ENCODE results near the gene KLHL33.

KLHL33 gene

GRCh38 chr14:20413744-20414082, 22.3 kb downstream of the KLHL33 start:
- Mint-ChIP-seq H3K4me3 (peak overlapping the region; percentile 96 to 97), H3K27ac (peak overlapping the region; percentile 98), H3K36me3 (peaks cover 6 to 16% of the 10 kb centered on the region in 2 donors), H3K27me3 (no peaks in the 10 kb centered on the region), H3K4me1 (peaks cover 28 to 57% of the 10 kb centered on the region in 2 donors), H3K9me3 (no peaks in the 10 kb centered on the region)
- ATAC-seq (replicated peaks) = peak; percentile 52 to 56
- DNase-seq = no peak

GRCh38 chr14:20412876-20413743, 22.9 kb downstream of the KLHL33 start, which contains the start of gene TEP1:
Gene TEP1 (minus strand): TSS chr14:20413501. CDS start chr14:20408439, 5,062 bp downstream.
- Mint-ChIP-seq H3K4me3 (peak within 1 kb of the TSS; percentile 96 to 97), H3K36me3 (peaks cover 10 to 19% of the 10 kb centered on the region in 2 donors), H3K27ac (peak within 1 kb of the TSS; percentile 98), H3K27me3 (no peaks in the 10 kb centered on the region), H3K4me1 (peaks cover 27 to 55% of the 10 kb centered on the region in 2 donors), H3K9me3 (no peaks in the 10 kb centered on the region)
- peak; percentile 64 for DNase-seq
- ATAC-seq (replicated peaks) = peak; percentile 86 to 87

- Mint-ChIP-seq H3K36me3 (peaks cover 14 to 26% of the 10 kb centered on the region in 2 donors), H3K4me1 (peaks cover 32 to 59% of the 10 kb centered on the region in 2 donors), H3K9me3 (no peaks in the 10 kb centered on the region), H3K27ac (peak overlapping the region; percentile 98), H3K4me3 (peak overlapping the region; percentile 96 to 97), H3K27me3 (no peaks in the 10 kb centered on the region)
- ATAC-seq (replicated peaks) (peak; percentile 39 to 41), DNase-seq (no peak)
Observed at GRCh38 chr14:20412411-20412810, 23.6 kb downstream of the KLHL33 start.

DNA sequence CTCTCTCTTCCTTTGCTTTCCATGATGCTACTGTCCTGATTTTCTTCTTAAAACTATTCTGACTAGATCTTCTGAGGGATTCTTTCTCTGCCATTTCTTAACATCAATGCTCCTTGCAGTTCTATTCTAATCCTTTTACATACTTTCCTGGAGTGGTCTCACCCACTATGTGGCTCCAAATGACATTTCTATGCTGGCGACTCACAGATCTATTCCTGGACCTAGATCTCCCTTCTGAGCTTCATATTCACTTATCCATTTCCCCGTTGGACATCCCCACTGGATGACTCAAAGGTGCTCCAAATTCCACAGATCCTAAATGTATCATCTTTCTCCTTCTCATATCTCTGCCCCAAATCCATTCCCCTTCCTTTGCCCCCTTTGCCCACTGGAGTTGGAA, 26.7 kb downstream of the KLHL33 start:
- Mint-ChIP-seq H3K4me3 (no peak overlapping the region), H3K9me3 (no peaks in the 10 kb centered on the region), H3K27ac (peak overlapping the region; percentile 9), H3K27me3 (no peaks in the 10 kb centered on the region), H3K36me3 (peaks cover 38 to 56% of the 10 kb centered on the region in 2 donors), H3K4me1 (peaks cover 40 to 71% of the 10 kb centered on the region in 2 donors)
- no peak for DNase-seq
- no peak for ATAC-seq (replicated peaks)

DNA sequence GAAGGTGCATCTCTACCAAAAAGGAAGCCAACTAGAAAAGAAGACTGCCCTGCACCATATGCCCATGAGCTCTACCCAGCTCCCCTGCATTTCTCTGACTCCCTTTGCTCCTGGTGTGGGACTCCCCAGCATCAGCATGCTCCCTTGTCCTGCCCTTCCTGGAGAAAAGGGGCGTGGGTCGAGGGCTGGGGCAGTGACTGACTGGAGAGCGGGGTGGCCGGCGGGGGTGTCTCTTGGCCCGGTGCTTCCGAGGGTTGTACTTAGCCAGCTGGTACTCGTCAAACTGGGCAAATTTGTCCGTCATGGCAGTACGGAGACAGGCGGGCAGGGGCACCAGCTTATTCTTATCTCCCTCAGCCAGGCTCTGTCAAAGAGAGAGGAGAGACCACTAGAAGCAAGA, 32.4 kb downstream of the KLHL33 start:
- Mint-ChIP-seq H3K36me3 (peaks cover 51 to 82% of the 10 kb centered on the region in 2 donors), H3K27me3 (no peaks in the 10 kb centered on the region), H3K4me3 (no peak overlapping the region), H3K27ac (no peak overlapping the region), H3K4me1 (peaks cover 38 to 57% of the 10 kb centered on the region in 2 donors), H3K9me3 (no peaks in the 10 kb centered on the region)
- ATAC-seq (replicated peaks) = no peak
- no peak for DNase-seq

DNA sequence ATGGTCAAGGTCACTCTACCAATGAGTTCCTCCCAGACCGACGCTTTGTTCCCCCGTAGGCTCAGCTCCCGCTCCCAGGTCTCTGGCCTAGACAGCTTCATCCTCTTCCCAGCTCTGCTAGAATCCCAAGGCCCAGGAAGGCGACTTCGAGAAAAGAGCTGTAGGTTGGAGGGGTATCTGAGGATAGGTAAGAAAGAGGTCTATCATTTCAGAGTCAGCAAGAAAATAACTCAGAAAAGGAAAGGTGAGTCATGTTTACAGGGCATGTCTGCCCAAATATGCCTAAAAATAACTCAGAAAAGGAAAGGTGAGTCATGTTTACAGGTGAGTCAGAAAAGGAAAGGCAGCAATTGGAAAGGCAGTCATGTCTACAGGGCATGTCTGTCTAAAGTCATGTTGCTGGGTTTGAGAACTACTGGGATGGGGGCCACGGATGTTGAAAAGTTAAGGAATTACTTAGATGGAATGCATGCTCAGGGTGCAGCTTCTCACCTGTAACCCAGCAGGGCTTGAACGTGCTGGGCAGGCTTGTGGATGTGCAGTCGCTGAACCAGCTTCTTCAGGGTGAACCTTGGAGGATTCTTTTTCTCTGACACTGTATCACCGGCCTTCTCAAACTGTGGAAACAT, 34.9 kb downstream of the KLHL33 start:
- H3K27me3 Mint-ChIP-seq = no peaks in the 10 kb centered on the region
- peaks cover 26 to 42% of the 10 kb centered on the region in 2 donors for H3K4me1 Mint-ChIP-seq
- DNase-seq = no peak
- H3K36me3 Mint-ChIP-seq = peaks cover 40 to 69% of the 10 kb centered on the region in 2 donors
- peak overlapping the region; percentile 91 for H3K27ac Mint-ChIP-seq
- peak; percentile 48 to 81 for ATAC-seq (replicated peaks)
- H3K4me3 Mint-ChIP-seq = peak overlapping the region; percentile 8 to 15
- no peaks in the 10 kb centered on the region for H3K9me3 Mint-ChIP-seq

DNA sequence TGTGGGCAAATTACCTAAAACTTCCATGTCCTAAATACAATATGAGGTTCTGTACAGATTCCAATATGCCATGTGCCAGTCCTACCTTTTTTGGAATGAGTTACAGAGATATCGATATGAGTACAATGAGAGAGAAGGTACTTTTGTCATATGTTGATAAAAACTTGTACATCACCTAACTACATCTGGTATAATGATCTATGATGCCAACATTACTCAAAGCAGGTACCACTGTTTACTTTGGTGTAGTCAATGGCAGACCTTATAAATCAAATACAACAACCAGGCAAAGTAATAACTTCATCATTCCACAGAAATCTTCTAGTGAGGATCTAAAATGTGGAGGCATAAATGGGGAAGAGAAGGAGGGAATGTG, 35.4 kb downstream of the KLHL33 start:
- H3K4me3 Mint-ChIP-seq = peak overlapping the region; percentile 8 to 15
- H3K27ac Mint-ChIP-seq = peak overlapping the region; percentile 44
- peaks cover 28 to 37% of the 10 kb centered on the region in 2 donors for H3K4me1 Mint-ChIP-seq
- peaks cover 41 to 71% of the 10 kb centered on the region in 2 donors for H3K36me3 Mint-ChIP-seq
- no peak for DNase-seq
- H3K27me3 Mint-ChIP-seq = no peaks in the 10 kb centered on the region
- H3K9me3 Mint-ChIP-seq = no peaks in the 10 kb centered on the region
- no peak for ATAC-seq (replicated peaks)

- H3K36me3 Mint-ChIP-seq = peaks cover 43 to 55% of the 10 kb centered on the region in 2 donors
- no peak overlapping the region for H3K4me3 Mint-ChIP-seq
- no peak for ATAC-seq (replicated peaks)
- no peak overlapping the region for H3K27ac Mint-ChIP-seq
- peaks cover 21 to 22% of the 10 kb centered on the region in 2 donors for H3K4me1 Mint-ChIP-seq
- no peaks in the 10 kb centered on the region for H3K9me3 Mint-ChIP-seq
- no peak for DNase-seq
- H3K27me3 Mint-ChIP-seq = no peaks in the 10 kb centered on the region
Observed at GRCh38 chr14:20397511-20397910, 38.5 kb downstream of the KLHL33 start.

GRCh38 chr14:20391505-20391904, 44.5 kb downstream of the KLHL33 start:
- DNase-seq = no peak
- H3K27ac Mint-ChIP-seq = no peak overlapping the region
- no peak for ATAC-seq (replicated peaks)
- no peak overlapping the region for H3K4me3 Mint-ChIP-seq
- H3K4me1 Mint-ChIP-seq = peaks cover 9 to 10% of the 10 kb centered on the region in 2 donors
- peaks cover 60 to 65% of the 10 kb centered on the region in 2 donors for H3K36me3 Mint-ChIP-seq
- H3K9me3 Mint-ChIP-seq = no peaks in the 10 kb centered on the region
- no peaks in the 10 kb centered on the region for H3K27me3 Mint-ChIP-seq

GRCh38 chr14:20388159-20388558, 47.8 kb downstream of the KLHL33 start:
- no peak for DNase-seq
- no peaks in the 10 kb centered on the region for H3K9me3 Mint-ChIP-seq
- H3K27ac Mint-ChIP-seq = no peak overlapping the region
- ATAC-seq (replicated peaks) = no peak
- peaks cover 6 to 9% of the 10 kb centered on the region in 2 donors for H3K4me1 Mint-ChIP-seq
- no peaks in the 10 kb centered on the region for H3K27me3 Mint-ChIP-seq
- no peak overlapping the region for H3K4me3 Mint-ChIP-seq
- peaks cover 63 to 64% of the 10 kb centered on the region in 2 donors for H3K36me3 Mint-ChIP-seq

- DNase-seq = peak; percentile 14
- ATAC-seq (replicated peaks) = peak; percentile 85 to 90
- peaks cover 6 to 9% of the 10 kb centered on the region in 2 donors for H3K4me1 Mint-ChIP-seq
- no peaks in the 10 kb centered on the region for H3K9me3 Mint-ChIP-seq
- no peaks in the 10 kb centered on the region for H3K27me3 Mint-ChIP-seq
- peak overlapping the region; percentile 20 for H3K27ac Mint-ChIP-seq
- no peak overlapping the region for H3K4me3 Mint-ChIP-seq
- peaks cover 60 to 66% of the 10 kb centered on the region in 2 donors for H3K36me3 Mint-ChIP-seq
Observed at GRCh38 chr14:20387576-20387975, 48.4 kb downstream of the KLHL33 start.

- peaks cover 64 to 66% of the 10 kb centered on the region in 2 donors for H3K36me3 Mint-ChIP-seq
- ATAC-seq (replicated peaks) (no peak), DNase-seq (no peak)
- no peaks in the 10 kb centered on the region for H3K27me3 Mint-ChIP-seq
- H3K27ac Mint-ChIP-seq = peak overlapping the region; percentile 65
- no peaks in the 10 kb centered on the region for H3K9me3 Mint-ChIP-seq
- H3K4me1 Mint-ChIP-seq = peaks cover 6 to 9% of the 10 kb centered on the region in 2 donors
- no peak overlapping the region for H3K4me3 Mint-ChIP-seq
Observed at GRCh38 chr14:20386276-20386855, 49.6 kb downstream of the KLHL33 start.

DNA sequence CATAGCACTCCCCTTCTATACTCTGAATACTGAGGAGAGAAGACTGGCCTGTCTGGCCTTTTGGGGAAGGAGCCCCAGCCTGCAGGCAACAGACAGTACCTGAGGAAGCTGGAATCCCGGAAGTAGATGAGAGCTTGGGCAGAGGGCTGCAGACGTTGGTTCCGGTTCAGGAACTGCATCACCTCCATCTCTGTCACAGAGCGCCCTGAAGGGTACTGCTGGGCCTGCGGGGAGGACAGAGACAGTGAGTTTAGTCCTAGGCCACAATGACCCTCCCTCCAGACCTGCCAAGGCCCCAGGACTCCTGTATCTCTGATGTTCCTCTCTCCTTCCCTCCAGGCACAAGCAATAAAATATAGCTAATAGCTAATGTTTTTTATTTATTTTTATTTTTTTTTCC, 51.1 kb downstream of the KLHL33 start:
- H3K4me3 Mint-ChIP-seq = no peak overlapping the region
- H3K27ac Mint-ChIP-seq = no peak overlapping the region
- no peaks in the 10 kb centered on the region for H3K27me3 Mint-ChIP-seq
- H3K4me1 Mint-ChIP-seq = peaks cover 6 to 9% of the 10 kb centered on the region in 2 donors
- ATAC-seq (replicated peaks) (no peak), DNase-seq (no peak)
- peaks cover 67 to 73% of the 10 kb centered on the region in 2 donors for H3K36me3 Mint-ChIP-seq
- no peaks in the 10 kb centered on the region for H3K9me3 Mint-ChIP-seq

DNA sequence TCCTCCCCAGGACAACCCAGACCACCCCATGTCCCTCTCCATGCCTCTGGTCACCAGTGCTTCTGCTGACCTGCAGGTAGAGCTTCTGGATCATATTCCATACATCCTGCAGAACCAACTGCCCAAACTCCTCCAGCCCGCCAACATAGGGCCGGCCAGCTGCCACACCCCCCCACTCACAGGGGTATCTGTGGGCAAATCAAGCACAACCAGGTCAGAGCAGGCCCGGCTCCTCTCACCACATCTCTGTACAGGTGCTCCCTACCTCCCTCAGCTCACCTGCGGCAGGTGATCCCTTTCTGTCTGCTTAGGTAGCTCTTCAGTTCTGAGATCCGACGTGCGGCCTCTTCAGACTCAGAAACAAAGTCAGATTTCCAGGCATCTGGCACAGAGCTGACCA, 51.6 kb downstream of the KLHL33 start:
- no peak for ATAC-seq (replicated peaks)
- Mint-ChIP-seq H3K27me3 (no peaks in the 10 kb centered on the region), H3K36me3 (peaks cover 64 to 72% of the 10 kb centered on the region in 2 donors), H3K4me3 (no peak overlapping the region), H3K9me3 (no peaks in the 10 kb centered on the region), H3K4me1 (peaks cover 6 to 9% of the 10 kb centered on the region in 2 donors), H3K27ac (no peak overlapping the region)
- DNase-seq = no peak

All from stimulated activated naive B cell treated with anti-CD40 and anti-IgM and Interleukin-4, amounts not matched to agents 10 μg/mL and 1 μg/mL and 100 μg/mL, for 72 hours (primary cell).